ENCODE data around the gene ATP6V1D.
"Not testable (repeated sequence)": the region's sequence is repeated elsewhere in the genome, so short reads cannot be mapped to it uniquely, and the experiment has no call there.

Gene ATP6V1D

GRCh38 chr14:67359775-67360469 lies at the start of gene ATP6V1D, which contains the start of gene EIF2S1:
Gene ATP6V1D (minus strand): TSS chr14:67359804. CDS start chr14:67359698, 106 bp downstream.
Gene EIF2S1 (plus strand): TSS chr14:67360328. CDS start chr14:67364768, 4,440 bp downstream.
- in situ Hi-C loops (cut with HindIII; ENCODE audit: low sequenced_read_pairs) = no loop called here

- in situ Hi-C loops (cut with HindIII; ENCODE audit: low sequenced_read_pairs) = not testable (repeated sequence)
Observed at GRCh38 chr14:67408122-67408801, 48.7 kb upstream of the ATP6V1D start.

- in situ Hi-C loops (cut with HindIII; ENCODE audit: low sequenced_read_pairs) = no loop called here
Observed at GRCh38 chr14:67405771-67406170, 46.2 kb upstream of the ATP6V1D start.

- in situ Hi-C loops (cut with HindIII; ENCODE audit: low sequenced_read_pairs) = no loop called here
Observed at GRCh38 chr14:67400434-67400833, 40.8 kb upstream of the ATP6V1D start.

- in situ Hi-C loops (cut with HindIII; ENCODE audit: low sequenced_read_pairs) = no loop called here
Observed at GRCh38 chr14:67397536-67397935, 37.9 kb upstream of the ATP6V1D start.

- in situ Hi-C loops (cut with HindIII; ENCODE audit: low sequenced_read_pairs) = no loop called here
Observed at GRCh38 chr14:67396381-67396970, 36.9 kb upstream of the ATP6V1D start.

- in situ Hi-C loops (cut with HindIII; ENCODE audit: low sequenced_read_pairs) = no loop called here
Observed at GRCh38 chr14:67395876-67396189, 36.2 kb upstream of the ATP6V1D start.

- in situ Hi-C loops (cut with HindIII; ENCODE audit: low sequenced_read_pairs) = no loop called here
Observed at GRCh38 chr14:67395086-67395875, 35.7 kb upstream of the ATP6V1D start.

- in situ Hi-C loops (cut with HindIII; ENCODE audit: low sequenced_read_pairs) = no loop called here
Observed at GRCh38 chr14:67393689-67394088, 34.1 kb upstream of the ATP6V1D start.

- in situ Hi-C loops (cut with HindIII; ENCODE audit: low sequenced_read_pairs) = no loop called here
Observed at GRCh38 chr14:67392800-67393199, 33.2 kb upstream of the ATP6V1D start.

- in situ Hi-C loops (cut with HindIII; ENCODE audit: low sequenced_read_pairs) = no loop called here
Observed at GRCh38 chr14:67392123-67392522, 32.5 kb upstream of the ATP6V1D start.

- in situ Hi-C loops (cut with HindIII; ENCODE audit: low sequenced_read_pairs) = no loop called here
Observed at GRCh38 chr14:67391268-67391667, 31.7 kb upstream of the ATP6V1D start.

GRCh38 chr14:67389811-67390534 lies 30.4 kb upstream of the ATP6V1D start:
- in situ Hi-C loops (cut with HindIII; ENCODE audit: low sequenced_read_pairs) = no loop called here

- in situ Hi-C loops (cut with HindIII; ENCODE audit: low sequenced_read_pairs) = no loop called here
Observed at GRCh38 chr14:67389275-67389674, 29.7 kb upstream of the ATP6V1D start.

- in situ Hi-C loops (cut with HindIII; ENCODE audit: low sequenced_read_pairs) = no loop called here
Observed at GRCh38 chr14:67387195-67387594, 27.6 kb upstream of the ATP6V1D start.

GRCh38 chr14:67385618-67386017 lies 26.0 kb upstream of the ATP6V1D start:
- in situ Hi-C loops (cut with HindIII; ENCODE audit: low sequenced_read_pairs) = no loop called here

- in situ Hi-C loops (cut with HindIII; ENCODE audit: low sequenced_read_pairs) = no loop called here
Observed at GRCh38 chr14:67385120-67385519, 25.5 kb upstream of the ATP6V1D start.

GRCh38 chr14:67377916-67378315 lies 18.3 kb upstream of the ATP6V1D start:
- in situ Hi-C loops (cut with HindIII; ENCODE audit: low sequenced_read_pairs) = no loop called here

GRCh38 chr14:67373347-67373746 lies 13.7 kb upstream of the ATP6V1D start:
- in situ Hi-C loops (cut with HindIII; ENCODE audit: low sequenced_read_pairs) = no loop called here

GRCh38 chr14:67372833-67373232 lies 13.2 kb upstream of the ATP6V1D start:
- in situ Hi-C loops (cut with HindIII; ENCODE audit: low sequenced_read_pairs) = no loop called here
